ENCODE results near the gene PPP1R1A.

DNA sequence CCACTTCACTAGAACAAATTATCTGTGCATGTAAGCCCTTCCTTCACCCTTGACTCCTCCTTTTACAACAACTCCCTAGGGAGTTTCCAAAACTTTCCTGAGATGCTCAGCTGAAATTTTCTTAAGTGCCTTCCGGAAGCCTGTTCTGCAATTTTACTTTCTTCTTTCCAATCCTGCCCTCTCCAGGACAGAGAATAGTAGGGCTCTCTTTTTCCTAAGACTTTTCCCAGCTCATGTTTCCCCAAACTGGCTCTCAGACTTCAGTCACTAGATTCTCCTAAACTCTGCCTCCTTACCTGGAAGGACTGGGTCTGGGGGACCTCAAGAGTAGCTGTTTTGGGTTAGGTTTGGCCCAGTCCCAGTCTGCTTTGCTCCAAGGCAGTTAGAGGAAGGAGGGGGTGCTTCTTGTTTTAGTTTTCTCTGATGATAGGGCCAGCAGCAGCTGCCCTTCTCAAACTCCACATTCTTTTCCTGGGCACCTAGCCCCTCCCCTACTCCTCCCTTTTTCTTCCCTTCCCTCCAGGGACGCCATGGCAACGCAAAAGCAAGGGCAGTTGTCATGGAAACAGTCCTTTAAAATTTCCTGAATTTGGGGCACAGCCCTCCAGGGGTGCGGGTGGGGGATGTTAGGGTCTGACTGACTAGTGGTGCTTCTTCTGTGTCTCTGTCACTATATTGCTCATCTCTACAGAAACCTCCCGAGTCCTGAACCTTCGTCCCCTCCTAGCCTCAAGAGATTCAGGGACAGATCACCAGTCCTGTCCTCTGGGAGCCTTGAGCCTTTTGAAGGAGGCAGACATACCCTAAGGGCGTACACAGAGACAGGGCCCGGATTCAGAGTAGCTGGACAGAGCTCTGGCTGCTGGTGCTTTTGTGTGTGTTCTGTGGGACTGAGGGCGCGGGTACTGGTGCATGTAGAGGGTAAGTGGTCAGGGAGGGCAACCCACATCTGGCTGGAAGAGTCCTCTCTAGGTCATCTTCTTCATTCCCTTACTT, 17.0 kb downstream of the PPP1R1A start:
- no peak for TF ChIP-seq EZH2phosphoT487 (IDR thresholded peaks at IDR 0.05)
- TF ChIP-seq EZH2 (IDR thresholded peaks at IDR 0.05) = no peak

All from neural progenitor cell (in vitro differentiated cells).